Memory B cell (primary cell): Measurements from ENCODE around the gene NUDT19.
"Not testable (repeated sequence)": the region's sequence is repeated elsewhere in the genome, so short reads cannot be mapped to it uniquely, and the experiment has no call there.

Experiments used
- ATAC-seq: fragments of 150-1000 bp; cut with Tn5 transposase; 2 replicates; pipeline ENCODE4 v1.10.0; 2021; ENCODE audit warnings: low read depth, mild to moderate bottlenecking, moderate library complexity
- DNase-seq, 2 donors: peaks; one replicate each; pipeline ENCODE4 v3.0.0; 2022; ENCODE audit warnings: low spot score in 2 of 2
- H3K27ac Mint-ChIP-seq: one replicate; pipeline ENCODE4 v1.8.0; 2022; ENCODE audit warnings: mild to moderate bottlenecking, moderate library complexity, mixed read lengths
- H3K27me3 Mint-ChIP-seq: one replicate; pipeline ENCODE4 v1.8.0; 2022; ENCODE audit warnings: mixed read lengths
- H3K36me3 Mint-ChIP-seq: one replicate; pipeline ENCODE4 v1.8.0; 2022; ENCODE audit warnings: mild to moderate bottlenecking, mixed read lengths
- H3K4me1 Mint-ChIP-seq: one replicate; pipeline ENCODE4 v1.8.0; 2022; ENCODE audit warnings: mixed read lengths
- H3K4me3 Mint-ChIP-seq: one replicate; pipeline ENCODE4 v1.8.0; 2022; ENCODE audit warnings: mild to moderate bottlenecking, moderate library complexity, mixed read lengths
- H3K9me3 Mint-ChIP-seq: one replicate; pipeline ENCODE4 v1.8.0; 2022; ENCODE audit warnings: mixed read lengths

NUDT19 gene

DNA sequence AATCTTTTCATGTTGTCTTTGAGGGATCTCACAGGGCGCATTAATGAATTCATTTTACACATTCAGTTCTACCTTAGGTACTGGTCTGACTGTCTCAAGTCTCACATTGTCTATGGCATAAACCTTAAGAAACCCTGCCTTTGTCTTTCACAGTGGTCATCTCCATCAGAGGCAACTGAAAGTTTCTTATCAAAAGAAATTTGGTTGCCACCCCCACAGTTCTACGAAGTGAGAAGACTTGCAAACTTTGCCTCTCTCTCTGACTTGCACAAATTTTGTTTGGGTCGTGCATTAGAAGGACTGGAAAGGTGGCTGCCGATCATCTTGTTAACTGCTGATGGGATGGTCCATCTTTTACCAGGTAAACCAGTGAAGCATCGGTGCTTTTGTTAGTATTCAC lies 17.4 kb downstream of the NUDT19 start:
- Mint-ChIP-seq H3K4me1 (peaks cover 2% of the 10 kb centered on the region), H3K36me3 (peaks cover 16% of the 10 kb centered on the region), H3K27ac (no peak overlapping the region), H3K27me3 (no peaks in the 10 kb centered on the region), H3K9me3 (peaks cover 2% of the 10 kb centered on the region), H3K4me3 (no peak overlapping the region)
- DNase-seq (no peak), ATAC-seq (no peak)

DNA sequence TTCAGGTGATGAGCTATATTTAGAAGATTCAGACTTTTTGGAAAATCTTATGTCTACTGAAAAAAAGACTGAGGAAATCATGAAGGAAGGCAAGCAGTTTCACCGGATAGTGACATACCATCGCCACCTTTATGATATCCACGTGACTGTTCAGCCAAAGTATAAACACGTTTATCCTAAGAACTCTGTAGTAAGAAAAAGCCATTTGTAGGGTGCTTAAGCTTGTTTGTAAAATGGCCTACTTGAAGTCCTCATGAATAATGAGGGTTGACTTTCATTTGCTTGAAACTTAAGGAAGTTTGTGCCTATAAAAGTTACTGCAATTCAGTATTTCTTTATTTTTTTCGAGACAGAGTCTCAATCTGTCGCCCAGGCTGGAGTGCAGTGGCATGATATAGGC lies 20.1 kb downstream of the NUDT19 start:
- Mint-ChIP-seq H3K36me3 (peaks cover 20% of the 10 kb centered on the region), H3K4me3 (no peak overlapping the region), H3K27me3 (no peaks in the 10 kb centered on the region), H3K9me3 (no peaks in the 10 kb centered on the region), H3K4me1 (peaks cover 2% of the 10 kb centered on the region), H3K27ac (no peak overlapping the region)
- ATAC-seq: no peak
- no peak for DNase-seq

DNA sequence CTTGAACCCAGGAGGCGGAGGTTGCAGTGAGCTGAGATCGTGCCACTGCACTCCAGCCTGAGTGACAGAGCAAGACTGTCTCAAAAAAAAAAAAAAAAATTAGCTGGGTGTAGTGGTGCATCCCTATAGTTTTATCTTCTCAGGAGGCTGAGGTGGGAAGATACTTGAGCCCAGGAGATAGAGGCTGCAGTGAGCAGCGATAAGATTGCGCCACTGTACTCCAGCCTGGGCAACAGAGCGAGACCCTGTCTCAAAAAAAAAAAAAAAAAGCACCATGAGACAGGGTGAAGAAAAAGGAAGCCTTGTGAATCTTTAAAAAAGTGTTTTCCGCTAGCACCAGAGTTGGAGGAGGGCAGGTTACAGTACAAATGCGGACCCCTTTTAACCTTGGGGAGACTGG lies 24.6 kb downstream of the NUDT19 start:
- H3K4me3 Mint-ChIP-seq, H3K27me3 Mint-ChIP-seq, DNase-seq, ATAC-seq, H3K4me1 Mint-ChIP-seq, H3K27ac Mint-ChIP-seq, H3K9me3 Mint-ChIP-seq: not testable (repeated sequence)
- H3K36me3 Mint-ChIP-seq: peaks cover 19% of the 10 kb centered on the region

DNA sequence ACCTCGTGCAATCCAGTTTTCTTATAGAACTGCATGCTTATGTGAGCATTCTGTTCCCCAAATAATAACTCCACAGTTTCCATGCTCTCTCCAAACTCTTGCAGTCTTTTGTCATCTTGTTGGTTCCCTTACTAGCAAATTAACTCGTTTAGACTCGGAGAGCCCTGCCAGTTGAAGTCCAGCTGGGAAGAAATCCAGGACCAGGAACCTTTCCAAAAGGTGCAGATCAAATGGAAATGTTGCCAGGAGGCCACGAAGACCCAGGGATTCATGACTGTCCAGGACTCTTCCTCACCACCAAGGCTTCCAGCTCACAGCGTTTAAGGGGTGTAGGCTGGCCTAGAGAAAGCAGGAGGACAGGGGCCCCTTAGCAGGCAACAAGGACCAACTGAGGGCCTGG lies 25.9 kb downstream of the NUDT19 start:
- Mint-ChIP-seq H3K27ac (no peak overlapping the region), H3K36me3 (peaks cover 18% of the 10 kb centered on the region), H3K9me3 (no peaks in the 10 kb centered on the region), H3K27me3 (no peaks in the 10 kb centered on the region), H3K4me3 (no peak overlapping the region), H3K4me1 (no peaks in the 10 kb centered on the region)
- ATAC-seq (no peak), DNase-seq (no peak)

DNA sequence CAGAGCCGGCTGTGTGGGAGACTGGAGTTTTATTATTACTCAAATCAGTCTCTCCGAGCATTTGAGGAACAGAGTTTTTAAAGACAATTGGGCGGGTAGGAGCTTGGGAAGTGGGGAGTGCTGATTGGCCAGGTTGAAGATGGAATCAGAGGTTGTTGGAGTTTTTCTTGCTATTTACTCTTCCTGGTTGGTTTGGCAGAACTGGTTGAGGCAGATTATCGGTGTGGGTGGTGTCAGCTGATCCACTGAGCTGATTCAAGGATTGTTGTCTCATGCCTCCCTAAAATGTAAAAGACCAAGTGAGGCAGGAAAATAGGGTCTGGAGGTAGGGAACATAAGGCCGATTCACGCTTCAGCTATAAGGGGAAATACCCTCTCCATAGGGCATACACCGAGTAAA lies 26.7 kb downstream of the NUDT19 start:
- peaks cover 13% of the 10 kb centered on the region for H3K36me3 Mint-ChIP-seq
- H3K4me3 Mint-ChIP-seq: no peak overlapping the region
- no peaks in the 10 kb centered on the region for H3K27me3 Mint-ChIP-seq
- no peak overlapping the region for H3K27ac Mint-ChIP-seq
- no peaks in the 10 kb centered on the region for H3K9me3 Mint-ChIP-seq
- no peaks in the 10 kb centered on the region for H3K4me1 Mint-ChIP-seq
- DNase-seq (no peak), ATAC-seq (no peak)

DNA sequence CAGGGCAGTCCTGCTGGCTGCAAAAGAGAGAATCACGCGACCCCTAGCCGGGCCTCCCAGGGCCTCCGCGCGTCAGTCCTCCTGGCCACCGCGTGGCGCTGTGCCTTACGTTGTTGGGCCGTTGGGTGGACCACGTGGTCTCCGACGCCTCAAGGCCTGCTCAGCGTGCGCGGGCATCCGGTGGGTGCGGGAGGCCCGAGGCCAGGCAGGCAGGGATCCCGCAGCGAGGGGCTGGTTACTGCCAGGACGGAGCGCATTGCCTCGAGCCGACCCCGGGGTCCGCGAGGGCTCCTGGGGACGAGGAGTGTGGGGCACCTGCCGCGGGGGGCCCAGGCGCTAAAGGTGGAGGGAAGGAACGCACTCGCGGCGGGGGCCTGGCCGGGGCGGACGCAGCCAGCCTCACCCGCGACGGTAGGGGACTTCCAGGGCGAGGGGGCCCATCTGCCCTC lies 28.0 kb downstream of the NUDT19 start, which contains the start of gene TDRD12:
TSS of gene TDRD12 (plus strand) at position 157 of the 449 bp plus-strand sequence. CDS start 306 bp downstream, outside the sequence.
- no peak for DNase-seq
- Mint-ChIP-seq H3K4me1 (no peaks in the 10 kb centered on the region), H3K9me3 (no peaks in the 10 kb centered on the region), H3K4me3 (no peak within 1 kb of the TSS), H3K27ac (no peak within 1 kb of the TSS), H3K36me3 (peaks cover 12% of the 10 kb centered on the region), H3K27me3 (no peaks in the 10 kb centered on the region)
- ATAC-seq: no peak

DNA sequence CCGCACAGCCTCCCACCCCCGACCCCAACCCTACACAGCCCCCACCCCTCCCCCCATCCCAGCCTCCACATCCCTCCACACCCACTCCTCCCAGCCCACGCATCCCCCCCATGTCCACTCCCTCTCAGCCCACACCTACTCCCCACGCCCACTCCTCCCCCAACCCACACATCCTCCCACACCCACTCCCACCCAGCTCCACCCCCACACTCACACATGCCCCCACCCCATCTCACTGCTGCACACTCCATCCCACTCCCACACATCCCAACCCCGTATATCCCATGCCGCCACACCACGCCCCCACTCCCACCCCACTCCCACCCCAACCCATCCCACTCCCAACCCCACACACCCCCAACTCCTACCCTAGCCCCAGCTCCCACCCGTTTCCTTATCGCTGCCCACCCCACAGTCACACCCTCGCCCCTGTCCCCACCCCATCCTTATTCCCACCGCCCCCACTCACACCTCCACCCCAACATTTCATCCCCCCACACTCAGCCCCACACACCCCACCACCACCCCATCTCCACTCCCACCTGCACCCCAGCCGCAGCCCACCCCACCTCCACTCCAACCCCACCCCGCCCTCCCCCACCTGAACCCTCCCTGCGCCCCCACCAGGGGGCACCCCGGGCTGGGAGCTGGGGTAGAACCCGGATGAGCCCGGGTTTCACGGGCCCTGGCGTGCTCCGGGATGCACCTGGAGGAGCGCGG lies 28.8 kb downstream of the NUDT19 start:
- no peaks in the 10 kb centered on the region for H3K27me3 Mint-ChIP-seq
- H3K4me1 Mint-ChIP-seq: no peaks in the 10 kb centered on the region
- DNase-seq: no peak
- no peak overlapping the region for H3K27ac Mint-ChIP-seq
- H3K9me3 Mint-ChIP-seq: no peaks in the 10 kb centered on the region
- no peak overlapping the region for H3K4me3 Mint-ChIP-seq
- H3K36me3 Mint-ChIP-seq: peaks cover 6% of the 10 kb centered on the region
- no peak for ATAC-seq

GRCh38 chr19:32720936-32721250 lies 29.3 kb downstream of the NUDT19 start:
- ATAC-seq (no peak), DNase-seq (no peak)
- H3K4me3 Mint-ChIP-seq: no peak overlapping the region
- H3K27ac Mint-ChIP-seq: no peak overlapping the region
- no peaks in the 10 kb centered on the region for H3K9me3 Mint-ChIP-seq
- H3K4me1 Mint-ChIP-seq: no peaks in the 10 kb centered on the region
- no peaks in the 10 kb centered on the region for H3K27me3 Mint-ChIP-seq
- peaks cover 5% of the 10 kb centered on the region for H3K36me3 Mint-ChIP-seq

DNA sequence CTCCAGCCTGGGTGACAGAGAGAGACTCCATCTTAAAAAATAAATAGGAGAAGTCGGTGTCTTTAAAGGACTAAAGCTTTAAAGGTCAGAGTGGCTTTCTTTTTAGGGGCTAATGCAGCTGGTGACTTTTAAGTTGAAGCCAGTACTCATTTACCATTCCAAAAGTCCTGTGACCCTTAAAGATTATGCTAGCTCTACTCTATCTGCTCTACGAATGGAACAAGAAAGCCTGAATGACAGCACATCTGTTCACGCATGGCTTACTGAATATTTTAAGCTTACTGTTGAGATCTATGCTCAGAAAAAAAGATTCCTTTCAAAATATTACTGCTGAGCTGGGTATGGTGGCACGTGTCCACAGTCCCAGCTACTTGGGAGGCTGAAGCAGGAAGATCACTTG lies 44.3 kb downstream of the NUDT19 start:
- Mint-ChIP-seq H3K4me1 (no peaks in the 10 kb centered on the region), H3K27ac (no peak overlapping the region), H3K36me3 (no peaks in the 10 kb centered on the region), H3K9me3 (no peaks in the 10 kb centered on the region), H3K27me3 (no peaks in the 10 kb centered on the region), H3K4me3 (no peak overlapping the region)
- ATAC-seq (no peak), DNase-seq (no peak)

DNA sequence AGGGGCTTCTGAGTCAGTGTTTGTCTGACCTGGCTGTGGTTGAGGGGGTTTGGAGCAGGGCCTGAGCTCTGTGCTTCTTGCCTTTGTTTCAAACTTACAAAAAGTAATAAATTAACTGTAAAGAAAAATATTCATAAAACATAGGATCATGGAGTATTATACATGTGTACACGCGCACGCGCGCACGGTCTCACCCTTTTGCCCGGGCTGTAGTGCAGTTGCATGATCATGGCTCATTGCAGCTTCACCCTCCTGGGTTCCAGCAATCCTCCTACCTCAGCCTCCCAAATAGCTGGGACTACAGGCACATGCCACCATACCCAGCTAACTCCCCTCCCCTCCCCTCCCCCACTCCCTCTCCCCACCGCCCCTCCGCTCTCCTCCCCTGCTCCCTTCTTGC lies 51.4 kb downstream of the NUDT19 start:
- no peak for ATAC-seq
- no peaks in the 10 kb centered on the region for H3K27me3 Mint-ChIP-seq
- H3K4me3 Mint-ChIP-seq: no peak overlapping the region
- H3K4me1 Mint-ChIP-seq: no peaks in the 10 kb centered on the region
- no peak overlapping the region for H3K27ac Mint-ChIP-seq
- H3K36me3 Mint-ChIP-seq: no peaks in the 10 kb centered on the region
- DNase-seq: no peak
- no peaks in the 10 kb centered on the region for H3K9me3 Mint-ChIP-seq

DNA sequence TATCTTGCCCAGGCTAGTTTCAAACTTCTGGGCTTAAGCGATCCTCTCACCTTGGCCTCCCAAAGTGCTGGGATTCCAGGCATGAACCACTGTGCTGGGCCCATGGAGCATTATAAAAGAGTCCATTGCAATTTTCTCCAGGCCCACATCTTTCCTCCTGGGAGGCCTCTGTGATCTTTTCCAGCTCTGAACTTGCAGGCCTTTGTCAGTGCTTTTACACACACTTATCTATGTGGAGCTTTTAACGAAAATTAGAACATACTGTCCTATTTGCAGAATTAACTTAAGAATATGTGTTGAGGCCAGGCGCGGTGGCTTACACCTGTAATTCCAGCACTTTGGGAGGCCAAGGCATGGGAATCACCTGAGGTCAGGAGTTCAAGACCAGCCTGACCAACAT lies 51.8 kb downstream of the NUDT19 start:
- Mint-ChIP-seq H3K27ac (no peak overlapping the region), H3K36me3 (no peaks in the 10 kb centered on the region), H3K4me1 (no peaks in the 10 kb centered on the region), H3K9me3 (no peaks in the 10 kb centered on the region), H3K4me3 (no peak overlapping the region), H3K27me3 (no peaks in the 10 kb centered on the region)
- no peak for ATAC-seq
- no peak for DNase-seq

DNA sequence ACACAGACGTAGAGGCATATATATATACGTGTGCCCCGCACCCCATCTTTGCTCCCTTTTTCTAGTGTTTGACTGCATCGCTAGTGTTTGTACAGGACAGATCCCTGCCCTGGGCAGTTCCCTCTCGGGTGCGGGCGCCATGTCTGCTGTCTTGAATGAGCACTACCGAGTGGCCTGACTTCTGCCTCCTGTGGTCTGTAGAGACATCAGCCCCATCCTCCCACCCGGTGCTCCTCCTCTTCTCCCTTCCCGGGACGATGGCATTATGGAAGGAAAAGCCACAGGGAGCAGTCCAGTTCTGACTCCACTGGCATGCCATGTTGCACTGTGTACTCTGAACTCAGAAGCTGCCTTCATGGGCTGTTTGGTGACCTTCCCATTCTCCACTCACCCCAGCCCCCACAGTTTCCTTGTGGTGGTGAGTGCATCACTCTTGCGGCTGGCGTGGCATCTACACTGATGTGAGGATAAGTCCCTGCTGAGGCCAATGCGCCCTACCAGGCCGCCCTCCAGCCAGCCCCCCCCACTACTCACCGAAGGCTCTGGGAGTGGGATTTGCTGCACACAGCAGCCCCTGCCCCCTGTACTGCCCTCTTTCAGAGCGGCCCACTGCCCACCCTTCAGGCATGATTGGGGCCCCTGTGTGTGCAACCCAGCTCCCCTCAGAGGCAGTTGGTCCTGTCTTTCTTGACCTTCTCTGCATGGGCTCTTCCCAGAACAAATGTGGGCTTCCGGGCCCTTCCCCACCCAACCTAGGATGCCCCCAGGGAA lies 53.1 kb downstream of the NUDT19 start:
- DNase-seq: no peak
- peaks cover 2% of the 10 kb centered on the region for H3K27me3 Mint-ChIP-seq
- H3K4me1 Mint-ChIP-seq: no peaks in the 10 kb centered on the region
- H3K27ac Mint-ChIP-seq: no peak overlapping the region
- H3K36me3 Mint-ChIP-seq: no peaks in the 10 kb centered on the region
- no peak for ATAC-seq
- H3K9me3 Mint-ChIP-seq: no peaks in the 10 kb centered on the region
- no peak overlapping the region for H3K4me3 Mint-ChIP-seq

DNA sequence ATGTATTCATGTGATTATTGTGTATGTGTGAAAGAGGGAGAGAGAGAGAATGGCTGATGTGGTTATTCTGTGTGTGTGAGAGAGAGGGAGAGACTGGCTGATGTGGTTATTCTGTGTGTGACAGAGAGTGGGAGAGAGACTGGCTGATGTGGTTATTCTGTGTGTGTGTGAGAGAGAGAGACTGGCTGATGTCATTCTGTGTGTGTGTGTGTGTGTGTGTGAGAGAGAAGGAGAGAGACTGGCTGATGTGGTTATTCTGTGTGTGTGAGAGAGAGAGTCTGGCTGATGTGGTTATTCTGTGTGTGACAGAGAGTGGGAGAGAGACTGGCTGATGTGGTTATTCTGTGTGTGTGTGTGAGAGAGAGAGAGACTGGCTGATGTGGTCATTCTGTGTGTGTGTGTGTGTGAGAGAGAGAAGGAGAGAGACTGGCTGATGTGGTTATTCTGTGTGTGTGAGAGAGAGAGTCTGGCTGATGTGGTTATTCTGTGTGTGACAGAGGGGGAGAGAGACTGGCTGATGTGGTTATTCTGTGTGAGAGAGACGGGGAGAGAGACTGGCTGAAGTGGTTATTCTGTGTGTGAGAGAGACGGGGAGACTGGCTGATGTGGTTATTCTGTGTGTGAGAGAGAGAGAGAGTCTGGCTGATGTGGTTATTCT lies 54.1 kb downstream of the NUDT19 start:
- not testable (repeated sequence) for H3K36me3 Mint-ChIP-seq, H3K4me1 Mint-ChIP-seq, DNase-seq, H3K4me3 Mint-ChIP-seq, H3K9me3 Mint-ChIP-seq, ATAC-seq, H3K27ac Mint-ChIP-seq, H3K27me3 Mint-ChIP-seq

DNA sequence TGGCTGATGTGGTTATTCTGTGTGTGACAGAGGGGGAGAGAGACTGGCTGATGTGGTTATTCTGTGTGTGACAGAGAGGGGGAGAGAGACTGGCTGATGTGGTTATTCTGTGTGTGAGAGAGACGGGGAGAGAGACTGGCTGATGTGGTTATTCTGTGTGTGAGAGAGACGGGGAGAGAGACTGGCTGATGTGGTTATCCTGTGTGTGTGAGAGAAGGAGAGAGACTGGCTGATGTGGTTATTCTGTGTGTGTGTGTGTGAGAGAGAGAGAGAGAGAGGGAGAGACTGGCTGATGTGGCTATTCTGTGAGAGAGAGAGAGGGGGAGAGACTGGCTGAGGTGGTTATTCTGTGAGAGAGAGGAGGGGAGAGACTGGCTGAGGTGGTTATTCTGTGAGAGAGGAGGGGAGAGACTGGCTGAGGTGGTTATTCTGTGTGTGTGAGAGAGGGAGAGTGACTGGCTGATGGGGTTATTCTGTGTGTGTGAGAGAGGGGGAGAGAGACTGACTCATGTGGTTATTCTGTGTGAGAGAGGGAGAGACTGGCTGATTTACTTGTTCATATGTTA lies 55.1 kb downstream of the NUDT19 start:
- ATAC-seq, H3K9me3 Mint-ChIP-seq, H3K4me3 Mint-ChIP-seq, H3K27me3 Mint-ChIP-seq, H3K4me1 Mint-ChIP-seq, DNase-seq, H3K27ac Mint-ChIP-seq, H3K36me3 Mint-ChIP-seq: not testable (repeated sequence)
